ENCODE measurements around the gene TMEM218.

DNA sequence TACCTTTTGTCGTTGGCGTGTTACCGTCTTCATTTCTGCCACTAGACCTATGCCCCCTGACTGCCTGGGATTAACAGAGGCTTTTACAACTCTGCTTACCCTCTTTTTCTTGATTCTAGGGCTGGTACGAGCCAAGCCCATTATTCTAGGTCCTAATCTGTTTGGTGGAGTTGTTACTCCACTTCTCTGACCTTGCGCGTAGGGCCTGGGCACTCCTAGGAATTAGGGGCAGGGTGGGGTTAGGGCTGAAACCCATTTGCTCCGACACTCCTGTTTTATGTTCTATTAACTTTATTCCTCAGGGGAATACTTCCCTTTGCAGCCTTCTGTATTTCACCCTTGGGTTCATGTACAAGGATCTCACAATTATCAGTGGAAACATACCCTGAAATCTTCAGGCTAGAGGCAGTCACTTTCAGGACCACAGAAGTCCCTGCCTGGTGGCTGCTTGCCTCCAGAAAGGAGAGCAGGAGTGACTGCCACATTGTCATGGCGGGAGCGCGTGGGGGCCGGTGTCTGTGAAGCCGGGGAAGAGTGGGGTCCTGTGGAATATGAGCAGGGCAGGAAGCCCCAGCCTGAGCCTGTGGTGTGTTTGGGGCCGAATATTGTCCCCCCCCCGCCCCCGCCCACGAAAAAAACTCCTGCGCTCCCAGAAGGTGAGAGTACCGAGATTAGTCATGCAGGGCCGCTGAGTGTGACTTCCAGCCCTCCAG lies 49.1 kb downstream of the TMEM218 start:
- TF ChIP-seq CTCF (IDR thresholded peaks at IDR 0.05) (no peak), POLR2A (IDR thresholded peaks at IDR 0.05) (no peak)

Measured in thyroid gland (tissue), 4 donors.